ENCODE data around the gene ATF7IP.
"Not testable (repeated sequence)": the region's sequence is repeated elsewhere in the genome, so short reads cannot be mapped to it uniquely, and the experiment has no call there.

ATF7IP gene

GRCh38 chr12:14365294-14366208 lies at the start of gene ATF7IP:
ATF7IP (plus strand) TSS chr12:14365682; CDS start chr12:14423916, 58,234 bp downstream.
- DNase-seq = peak; percentile 98

- no peak for DNase-seq
Observed at GRCh38 chr12:14317362-14318146, 47.9 kb upstream of the ATF7IP start.

- not testable (repeated sequence) for DNase-seq
Observed at GRCh38 chr12:14319704-14320427, 45.6 kb upstream of the ATF7IP start.

GRCh38 chr12:14322403-14322802 lies 43.1 kb upstream of the ATF7IP start:
- DNase-seq = no peak

- DNase-seq = no peak
Observed at GRCh38 chr12:14325716-14326343, 39.7 kb upstream of the ATF7IP start.

- no peak for DNase-seq
Observed at GRCh38 chr12:14326699-14327098, 38.8 kb upstream of the ATF7IP start.

- peak; percentile 34 for DNase-seq
Observed at GRCh38 chr12:14327711-14328110, 37.8 kb upstream of the ATF7IP start.

- no peak for DNase-seq
Observed at GRCh38 chr12:14332482-14332881, 33.0 kb upstream of the ATF7IP start.

GRCh38 chr12:14340371-14340770 lies 25.1 kb upstream of the ATF7IP start:
- no peak for DNase-seq

- DNase-seq = not testable (repeated sequence)
Observed at GRCh38 chr12:14351524-14351923, 14.0 kb upstream of the ATF7IP start.

GRCh38 chr12:14352066-14352465 lies 13.4 kb upstream of the ATF7IP start:
- not testable (repeated sequence) for DNase-seq

- DNase-seq = not testable (repeated sequence)
Observed at GRCh38 chr12:14354665-14355064, 10.8 kb upstream of the ATF7IP start.

GRCh38 chr12:14356147-14356546 lies 9.3 kb upstream of the ATF7IP start:
- DNase-seq = no peak

GRCh38 chr12:14357486-14357885 lies 8.0 kb upstream of the ATF7IP start:
- DNase-seq = no peak

GRCh38 chr12:14362352-14362751 lies 3.1 kb upstream of the ATF7IP start:
- no peak for DNase-seq

- no peak for DNase-seq
Observed at GRCh38 chr12:14364583-14365271, 755 bp upstream of the ATF7IP start.

- no peak for DNase-seq
Observed at GRCh38 chr12:14366209-14367039, 942 bp downstream of the ATF7IP start.

GRCh38 chr12:14367040-14367661 lies 1.7 kb downstream of the ATF7IP start:
- DNase-seq = peak; percentile 44

GRCh38 chr12:14369311-14369710 lies 3.8 kb downstream of the ATF7IP start:
- no peak for DNase-seq

GRCh38 chr12:14373217-14373616 lies 7.7 kb downstream of the ATF7IP start:
- DNase-seq = peak; percentile 63

GRCh38 chr12:14379508-14379907 lies 14.0 kb downstream of the ATF7IP start:
- DNase-seq = no peak
